GM12878 (cell line): ENCODE measurements around the gene NOL4L. TPM values are rescaled to one million over a fixed set of nuclear protein-coding genes. Genes with fewer than 3 reads are reported as not detected.

Source experiments
- ATAC-seq: fragments of 200-7000 bp; cut with Tn5 transposase; 3 replicates; pipeline ENCODE4 v1.9.1; 2020; ENCODE audit warnings: mild to moderate bottlenecking, moderate library complexity
- BruUV-seq: library from RNA; stranded (reverse); fragments of 400-500 nt; replicated peaks from 2 replicates; lab custom pipeline; 2021; lab: Mats Ljungman, UMichigan
- CTCF ChIA-PET: fragments of 300-600 bp; sonication (Branson Sonifier 250); formaldehyde crosslinking; extraction: SDS; loops from one replicate; lab custom pipeline; 2021; ENCODE audit warnings: inconsistent platforms; lab: Yijun Ruan, JAX
- POLR2A ChIA-PET: fragments of 350-600 bp; formaldehyde crosslinking; extraction: SDS; loops from one replicate; lab custom pipeline; 2021; ENCODE audit warnings: inconsistent platforms; lab: Charles Lee
- RAD21 ChIA-PET: fragments of 300-600 bp; sonication (Branson Sonifier 250); formaldehyde crosslinking; loops from one replicate; lab custom pipeline; 2023; ENCODE audit warnings: antibody characterized with exemption; ENCODE audit not compliant: unreplicated experiment; lab: Charles Lee
- SMC1A ChIA-PET: fragments of 300-600 bp; sonication (Branson Sonifier 250); formaldehyde crosslinking; loops from one replicate; lab custom pipeline; 2023; ENCODE audit not compliant: unreplicated experiment, uncharacterized antibody; lab: Charles Lee
- DNase-seq: peaks from one replicate; pipeline ENCODE4 v3.0.0-alpha.2; 2011; ENCODE audit warnings: low read depth, low spot score
- FAIRE-seq: peaks from 3 replicates; lab custom pipeline; 2011; peaks lifted over from hg19 to GRCh38; lab: Jason Lieb, UNC
- H2AFZ ChIP-seq: 2 replicates; pipeline ENCODE4 v1.6.0; 2011; ENCODE audit warnings: low read depth, low read length, control low read depth; ENCODE audit not compliant: control insufficient read depth
- H3K27ac ChIP-seq: 2 replicates; pipeline ENCODE4 v1.5.1; 2011; ENCODE audit warnings: control low read depth; ENCODE audit not compliant: control insufficient read depth, insufficient read depth
- H3K27me3 ChIP-seq, 2 experiments: replicated peaks in 1 of 2; 2 replicates each; pipeline versions ENCODE4 v1.6.0 to v1.6.1; 2011; ENCODE audit warnings: low read length in 1 of 2; ENCODE audit not compliant: control insufficient read depth in 2 of 2, insufficient read depth in 2 of 2
- H3K36me3 ChIP-seq, 2 experiments: 2 replicates each; pipeline ENCODE4 v1.5.1; 2011; ENCODE audit warnings: low read length in 1 of 2; ENCODE audit not compliant: control insufficient read depth in 2 of 2, insufficient read depth in 2 of 2
- H3K4me1 ChIP-seq: 2 replicates; pipeline ENCODE4 v1.6.1; 2011; ENCODE audit warnings: mild to moderate bottlenecking, low read length, moderate library complexity, mixed read lengths; ENCODE audit not compliant: control insufficient read depth, insufficient read depth
- H3K4me2 ChIP-seq: 2 replicates; pipeline ENCODE4 v1.6.0; 2011; ENCODE audit warnings: control low read depth; ENCODE audit not compliant: control insufficient read depth, insufficient read depth
- H3K4me3 ChIP-seq: fragments of 200-600 bp; sonication (generic); 2 replicates; pipeline ENCODE4 v1.5.1; 2016
- H3K79me2 ChIP-seq: 2 replicates; pipeline ENCODE4 v1.6.0; 2011; ENCODE audit warnings: low read length; ENCODE audit not compliant: control insufficient read depth, insufficient read depth
- H3K9ac ChIP-seq: 2 replicates; pipeline ENCODE4 v1.8.0; 2011; ENCODE audit warnings: low read length, control low read depth, mixed read lengths; ENCODE audit not compliant: control insufficient read depth, insufficient read depth
- H3K9me3 ChIP-seq: replicated peaks from 3 replicates; pipeline ENCODE4 v1.5.1; 2011; ENCODE audit warnings: mild to moderate bottlenecking, low read length; ENCODE audit not compliant: control insufficient read depth, insufficient read depth
- H4K20me1 ChIP-seq: 2 replicates; pipeline ENCODE4 v1.6.0; 2011; ENCODE audit not compliant: control insufficient read depth, insufficient read depth
- WGBS: methylation state at CpG from one replicate; pipeline ENCODE4 v1.1.6; 2016; ENCODE audit warnings: low lambda C conversion rate; ENCODE audit not compliant: insufficient replicate concordance, insufficient coverage; ENCODE audit errors: missing lambda C conversion rate; 5-methylcytosine and 5-hydroxymethylcytosine counted together
- in situ Hi-C: fragments of 300-500 bp; cut with MboI; formaldehyde crosslinking; loops from 9 replicates; pipeline ENCODE4 v1.14.3; 2018; ENCODE audit warnings: mixed read lengths
- intact Hi-C: fragments of 100-400 bp; cut with micrococcal nuclease; formaldehyde crosslinking; loops from one replicate; pipeline ENCODE4 v1.14.2; 2022; ENCODE audit not compliant: unreplicated experiment
- polyA plus RNA-seq, 11 experiments: library from polyadenylated mRNA; depleted of rRNA in 4 of 11; unstranded in 6 of 11; stranded (reverse) in 5 of 11; fragments of >200 nt; fragmentation: Nextera tagmentation in 4 of 11; fragmentation: Illumina TruSeq in 1 of 11; extraction: Ambion mirVana in 4 of 11; extraction: Trizol in 1 of 11; gene quantifications; 1 replicate in 1 of 11; 2 replicates in 10 of 11; pipeline versions ENCODE4 v1.2.1 to v1.2.3, GENCODE V29; 2011 to 2016; ENCODE audit warnings: inconsistent platforms in 2 of 11, missing spikeins in 2 of 11, low read depth in 1 of 11
- total RNA-seq, 4 experiments: library from RNA; depleted of rRNA in 3 of 4; stranded (reverse); fragments of >200 nt in 3 of 4; fragmentation: Illumina TruSeq in 1 of 4; extraction: Trizol in 1 of 4; gene quantifications; 2 replicates each; pipeline versions ENCODE4 v1.2.1 to v1.2.3, GENCODE V29; 2013 to 2021
- TF ChIP-seq, protein P1 (sequence below): fragments of 450-650 bp; IDR thresholded peaks from 2 replicates; pipeline ENCODE4 v1.6.1; 2016; ENCODE audit warnings: mild to moderate bottlenecking, moderate library complexity, borderline replicate concordance

The NOL4L gene
- total and polyA plus RNA-seq, 10 of the 15 experiments (the other 5 are each of a cell fraction or from before 2014, with no cell fraction given), result 2.3 to 24.0 (median 8.0) TPM

- RAD21 ChIA-PET, result no interaction called here
- SMC1A ChIA-PET, result no interaction called here
- Histone ChIP-seq H3K27ac (no peak overlapping the region), H3K27me3 (no peaks in the 10 kb centered on the region), H2AFZ (no peak overlapping the region), H3K4me2 (no peak overlapping the region), H3K4me3 (no peak overlapping the region), H4K20me1 (no peaks in the 10 kb centered on the region), H3K79me2 (no peaks in the 10 kb centered on the region), H3K9me3 (no peaks in the 10 kb centered on the region), H3K4me1 (no peaks in the 10 kb centered on the region), H3K9ac (no peak overlapping the region), H3K36me3 (no peaks in the 10 kb centered on the region)
- TF ChIP-seq, protein P1, sequence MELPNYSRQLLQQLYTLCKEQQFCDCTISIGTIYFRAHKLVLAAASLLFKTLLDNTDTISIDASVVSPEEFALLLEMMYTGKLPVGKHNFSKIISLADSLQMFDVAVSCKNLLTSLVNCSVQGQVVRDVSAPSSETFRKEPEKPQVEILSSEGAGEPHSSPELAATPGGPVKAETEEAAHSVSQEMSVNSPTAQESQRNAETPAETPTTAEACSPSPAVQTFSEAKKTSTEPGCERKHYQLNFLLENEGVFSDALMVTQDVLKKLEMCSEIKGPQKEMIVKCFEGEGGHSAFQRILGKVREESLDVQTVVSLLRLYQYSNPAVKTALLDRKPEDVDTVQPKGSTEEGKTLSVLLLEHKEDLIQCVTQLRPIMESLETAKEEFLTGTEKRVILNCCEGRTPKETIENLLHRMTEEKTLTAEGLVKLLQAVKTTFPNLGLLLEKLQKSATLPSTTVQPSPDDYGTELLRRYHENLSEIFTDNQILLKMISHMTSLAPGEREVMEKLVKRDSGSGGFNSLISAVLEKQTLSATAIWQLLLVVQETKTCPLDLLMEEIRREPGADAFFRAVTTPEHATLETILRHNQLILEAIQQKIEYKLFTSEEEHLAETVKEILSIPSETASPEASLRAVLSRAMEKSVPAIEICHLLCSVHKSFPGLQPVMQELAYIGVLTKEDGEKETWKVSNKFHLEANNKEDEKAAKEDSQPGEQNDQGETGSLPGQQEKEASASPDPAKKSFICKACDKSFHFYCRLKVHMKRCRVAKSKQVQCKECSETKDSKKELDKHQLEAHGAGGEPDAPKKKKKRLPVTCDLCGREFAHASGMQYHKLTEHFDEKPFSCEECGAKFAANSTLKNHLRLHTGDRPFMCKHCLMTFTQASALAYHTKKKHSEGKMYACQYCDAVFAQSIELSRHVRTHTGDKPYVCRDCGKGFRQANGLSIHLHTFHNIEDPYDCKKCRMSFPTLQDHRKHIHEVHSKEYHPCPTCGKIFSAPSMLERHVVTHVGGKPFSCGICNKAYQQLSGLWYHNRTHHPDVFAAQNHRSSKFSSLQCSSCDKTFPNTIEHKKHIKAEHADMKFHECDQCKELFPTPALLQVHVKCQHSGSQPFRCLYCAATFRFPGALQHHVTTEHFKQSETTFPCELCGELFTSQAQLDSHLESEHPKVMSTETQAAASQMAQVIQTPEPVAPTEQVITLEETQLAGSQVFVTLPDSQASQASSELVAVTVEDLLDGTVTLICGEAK, result no peak
- FAIRE-seq (no peak), DNase-seq (no peak), ATAC-seq (no peak)
- WGBS, result 76% methylated on average over 12 of the region's 12 CpGs
- BruUV-seq, result no TSS peak
- POLR2A ChIA-PET, result interaction anchor here (0.5 to 0.6 kb wide), 2 partner anchors 36 to 67 kb away, joined by 3 to 5 read pairs; no protein-coding TSS in a partner anchor
- CTCF ChIA-PET, result interaction anchor here (1.5 kb wide), 1 partner anchor 9 kb away, joined by 3 read pairs; no protein-coding TSS in a partner anchor
- intact Hi-C loops (no loop called here), in situ Hi-C loops (no loop called here)
Measured at GRCh38 chr20:32458837-32459220, 126.3 kb downstream of the NOL4L start.
